NT2/D1 (cell line): Measurements from ENCODE around the gene HIP1.

Experiments used
- SUZ12 ChIP-seq: IDR thresholded peaks from 2 replicates; pipeline ENCODE4 v1.6.1; 2011; ENCODE audit not compliant: insufficient read length, insufficient read depth; ENCODE audit errors: extremely low read depth
- YY1 ChIP-seq: IDR thresholded peaks from 2 replicates; pipeline ENCODE4 v1.6.1; 2011; ENCODE audit not compliant: insufficient read length, insufficient read depth
- ZNF274 ChIP-seq: IDR thresholded peaks from 2 replicates; pipeline ENCODE4 v1.6.1; 2011; ENCODE audit warnings: mild to moderate bottlenecking, low read depth, low read length

GRCh38 chr7:75639886-75640190 is 98.9 kb downstream of the HIP1 start:
- TF ChIP-seq ZNF274 (no peak), SUZ12 (no peak), YY1 (no peak)
